A673 (cell line): Measurements from ENCODE around the gene FBXL17. TPM values are rescaled to one million over a fixed set of nuclear protein-coding genes. Genes with fewer than 3 reads are reported as not detected.

ENCODE experiments used
- BruUV-seq: library from RNA; stranded (reverse); fragments of 400-500 nt; replicated peaks from 2 replicates; lab custom pipeline; 2021; lab: Mats Ljungman, UMichigan
- CTCF ChIA-PET: fragments of 300-600 bp; sonication (Branson Sonifier 250); formaldehyde crosslinking; loops from one replicate; lab custom pipeline; 2022; ENCODE audit warnings: antibody characterized with exemption; lab: Charles Lee
- POLR2A ChIA-PET: fragments of 300-600 bp; sonication (Branson Sonifier 250); formaldehyde crosslinking; loops from one replicate; lab custom pipeline; 2022; ENCODE audit warnings: antibody characterized with exemption; ENCODE audit not compliant: low non-redundant PET; lab: Charles Lee
- DNase-seq: peaks from one replicate; pipeline ENCODE4 v3.0.0-alpha.2; 2015; ENCODE audit warnings: low spot score
- H3K27ac ChIP-seq: fragments of 200-600 bp; sonication (generic); 2 replicates; pipeline ENCODE4 v1.5.1; 2016; ENCODE audit warnings: mixed run types, low read depth, mild to moderate bottlenecking, mixed read lengths, antibody characterized with exemption, low read length; ENCODE audit not compliant: poor library complexity, severe bottlenecking
- H3K27me3 ChIP-seq: fragments of 200-600 bp; sonication (generic); replicated peaks from 2 replicates; pipeline ENCODE4 v1.6.1; 2017; ENCODE audit warnings: mixed run types, low read depth, mild to moderate bottlenecking, mixed read lengths, antibody characterized with exemption, low read length; ENCODE audit not compliant: insufficient read depth, poor library complexity
- H3K36me3 ChIP-seq: fragments of 200-600 bp; sonication (generic); 2 replicates; pipeline ENCODE4 v1.6.1; 2016; ENCODE audit warnings: mixed run types, mild to moderate bottlenecking, mixed read lengths, antibody characterized with exemption, low read length; ENCODE audit not compliant: insufficient read depth, poor library complexity, severe bottlenecking
- H3K4me1 ChIP-seq: fragments of 200-600 bp; sonication (generic); 2 replicates; pipeline ENCODE4 v1.6.1; 2017; ENCODE audit warnings: mixed run types, mild to moderate bottlenecking, mixed read lengths, antibody characterized with exemption, low read length; ENCODE audit not compliant: insufficient read depth, poor library complexity, severe bottlenecking
- H3K4me3 ChIP-seq: fragments of 200-600 bp; sonication (generic); 2 replicates; pipeline ENCODE4 v1.5.1; 2016; ENCODE audit warnings: low read depth, mixed run types, mild to moderate bottlenecking, mixed read lengths, low read length; ENCODE audit not compliant: poor library complexity, severe bottlenecking
- H3K9me3 ChIP-seq: fragments of 200-600 bp; sonication (generic); 2 replicates; pipeline ENCODE4 v1.6.1; 2016; ENCODE audit warnings: mixed run types, low read depth, mild to moderate bottlenecking, mixed read lengths, antibody characterized with exemption, low read length; ENCODE audit not compliant: poor library complexity, severe bottlenecking
- EZH2 ChIP-seq: fragments of 200-600 bp; sonication (generic); IDR thresholded peaks from 2 replicates; pipeline ENCODE4 v1.6.1; 2017; ENCODE audit warnings: borderline replicate concordance, low read depth, mild to moderate bottlenecking, mixed read lengths, antibody characterized with exemption, low read length; ENCODE audit not compliant: poor library complexity, severe bottlenecking
- intact Hi-C: fragments of 100-400 bp; cut with micrococcal nuclease; formaldehyde crosslinking; loops from one replicate; pipeline ENCODE4 v1.10.0; 2022; ENCODE audit not compliant: unreplicated experiment
- total RNA-seq: library from RNA; stranded (reverse); gene quantifications from 2 replicates; pipeline ENCODE4 v1.2.3, GENCODE V29; 2021
- TF ChIP-seq, protein P1 (sequence below): fragments of 300-800, 200-600 bp; sonication (generic); conservative IDR thresholded peaks from 2 replicates; pipeline ENCODE4 v1.5.1; 2017; ENCODE audit warnings: low read depth, mild to moderate bottlenecking, antibody characterized with exemption, low read length, moderate library complexity, mixed read lengths

The FBXL17 gene
- total RNA-seq, 1 experiment from 2014 or later: 5.7 TPM

DNA sequence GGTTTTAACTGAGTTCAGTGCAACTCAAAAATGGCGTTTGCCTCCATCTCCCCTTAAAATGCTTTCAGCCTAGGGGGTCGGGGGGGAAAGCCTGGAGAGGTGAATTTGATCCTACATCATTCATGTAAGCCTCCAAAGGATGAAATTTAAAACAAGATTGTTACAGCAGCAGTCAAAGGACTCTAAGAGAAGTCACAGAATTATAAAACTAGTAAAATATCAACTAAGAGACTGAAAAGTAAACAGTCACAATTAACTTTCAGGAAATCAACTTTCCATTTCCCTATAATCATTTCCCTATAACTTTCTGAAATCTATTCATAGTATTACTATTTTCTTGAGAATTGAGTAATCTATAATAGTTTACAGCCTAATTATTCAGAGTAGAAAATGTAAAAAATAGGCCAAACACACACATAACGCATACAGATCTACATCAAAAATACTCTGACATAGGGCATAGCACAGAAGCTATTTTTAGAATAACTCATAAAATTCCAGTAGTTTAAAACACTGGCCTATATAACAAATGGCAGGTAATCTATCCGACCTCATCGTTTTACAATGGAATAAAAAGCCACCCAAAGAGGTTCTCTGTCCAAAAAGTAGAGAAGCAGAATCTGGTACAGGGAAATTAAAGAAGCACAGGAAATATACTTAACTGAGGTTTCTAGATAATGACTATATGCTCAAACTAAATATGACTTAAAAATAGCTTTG lies 37.6 kb downstream of the FBXL17 start:
- CTCF ChIA-PET: no interaction called here
- H3K36me3 ChIP-seq: no peaks in the 10 kb centered on the region
- no peaks in the 10 kb centered on the region for H3K9me3 ChIP-seq
- POLR2A ChIA-PET: no interaction called here
- no peaks in the 10 kb centered on the region for H3K27me3 ChIP-seq
- no peak overlapping the region for H3K4me3 ChIP-seq
- H3K27ac ChIP-seq: no peak overlapping the region
- H3K4me1 ChIP-seq: no peaks in the 10 kb centered on the region
- BruUV-seq: no TSS peak
- DNase-seq: no peak
- TF ChIP-seq, protein P1, sequence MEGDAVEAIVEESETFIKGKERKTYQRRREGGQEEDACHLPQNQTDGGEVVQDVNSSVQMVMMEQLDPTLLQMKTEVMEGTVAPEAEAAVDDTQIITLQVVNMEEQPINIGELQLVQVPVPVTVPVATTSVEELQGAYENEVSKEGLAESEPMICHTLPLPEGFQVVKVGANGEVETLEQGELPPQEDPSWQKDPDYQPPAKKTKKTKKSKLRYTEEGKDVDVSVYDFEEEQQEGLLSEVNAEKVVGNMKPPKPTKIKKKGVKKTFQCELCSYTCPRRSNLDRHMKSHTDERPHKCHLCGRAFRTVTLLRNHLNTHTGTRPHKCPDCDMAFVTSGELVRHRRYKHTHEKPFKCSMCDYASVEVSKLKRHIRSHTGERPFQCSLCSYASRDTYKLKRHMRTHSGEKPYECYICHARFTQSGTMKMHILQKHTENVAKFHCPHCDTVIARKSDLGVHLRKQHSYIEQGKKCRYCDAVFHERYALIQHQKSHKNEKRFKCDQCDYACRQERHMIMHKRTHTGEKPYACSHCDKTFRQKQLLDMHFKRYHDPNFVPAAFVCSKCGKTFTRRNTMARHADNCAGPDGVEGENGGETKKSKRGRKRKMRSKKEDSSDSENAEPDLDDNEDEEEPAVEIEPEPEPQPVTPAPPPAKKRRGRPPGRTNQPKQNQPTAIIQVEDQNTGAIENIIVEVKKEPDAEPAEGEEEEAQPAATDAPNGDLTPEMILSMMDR: no peak
- intact Hi-C loops: loop anchor here (2.0 kb wide), 1 partner anchor 83 kb away; no protein-coding TSS in a partner anchor

DNA sequence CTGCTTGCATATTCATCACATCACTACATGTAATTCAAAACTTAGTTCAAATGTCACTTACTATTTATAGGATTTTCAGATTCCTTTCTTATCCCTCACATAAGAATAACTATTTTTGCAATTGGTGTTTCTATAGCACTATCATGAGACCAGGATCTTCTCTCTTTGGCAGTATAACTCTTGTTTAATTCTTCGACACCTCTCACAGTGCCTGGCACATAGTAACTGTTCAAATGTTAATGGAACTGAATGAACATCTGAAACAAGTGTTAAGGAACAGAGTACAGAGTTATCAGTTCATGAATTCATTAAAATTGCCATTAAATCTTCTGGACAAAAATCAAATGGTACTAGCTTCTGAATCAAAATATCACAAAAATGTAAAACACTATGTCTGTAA lies 40.0 kb downstream of the FBXL17 start:
- intact Hi-C loops: no loop called here
- no TSS peak for BruUV-seq
- CTCF ChIA-PET: interaction anchor here (0.7 kb wide), 1 partner anchor 10 kb away, joined by 3 read pairs; no protein-coding TSS in a partner anchor
- no peaks in the 10 kb centered on the region for H3K4me1 ChIP-seq
- H3K9me3 ChIP-seq: no peaks in the 10 kb centered on the region
- TF ChIP-seq, protein P1: no peak
- TF ChIP-seq EZH2: no peak
- H3K27ac ChIP-seq: no peak overlapping the region
- no peaks in the 10 kb centered on the region for H3K36me3 ChIP-seq
- no peak overlapping the region for H3K4me3 ChIP-seq
- no peaks in the 10 kb centered on the region for H3K27me3 ChIP-seq
- POLR2A ChIA-PET: interaction anchor here (0.5 kb wide), 1 partner anchor 609 kb away, joined by 5 read pairs; no protein-coding TSS in a partner anchor
- no peak for DNase-seq

DNA sequence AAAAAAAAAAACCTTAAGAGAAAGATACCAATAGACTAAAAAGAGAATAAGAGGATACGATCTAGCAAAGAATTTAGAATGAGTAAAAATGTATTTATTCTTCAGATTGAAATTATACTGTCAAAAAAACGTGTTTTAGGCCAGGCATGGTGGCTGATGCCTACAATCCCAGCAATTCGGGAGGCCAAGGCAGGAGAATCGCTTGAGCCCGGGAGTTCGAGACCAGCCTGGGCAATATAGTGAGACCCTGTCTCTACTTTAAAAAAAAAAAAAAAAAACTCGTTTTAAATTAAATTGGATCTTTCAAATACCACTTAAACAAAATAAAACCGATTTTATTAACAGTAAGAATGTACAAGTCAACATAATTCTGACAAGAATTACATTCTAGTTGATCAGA lies 41.8 kb downstream of the FBXL17 start:
- no peak overlapping the region for H3K4me3 ChIP-seq
- ChIA-PET CTCF (interaction anchor here (0.5 kb wide), 1 partner anchor 1272 kb away, joined by 3 read pairs; no protein-coding TSS in a partner anchor), POLR2A (no interaction called here)
- DNase-seq: no peak
- no peak for TF ChIP-seq EZH2
- TF ChIP-seq, protein P1: no peak
- intact Hi-C loops: no loop called here
- H3K27ac ChIP-seq: no peak overlapping the region
- H3K27me3 ChIP-seq: no peaks in the 10 kb centered on the region
- no peaks in the 10 kb centered on the region for H3K9me3 ChIP-seq
- BruUV-seq: no TSS peak
- no peaks in the 10 kb centered on the region for H3K4me1 ChIP-seq
- no peaks in the 10 kb centered on the region for H3K36me3 ChIP-seq
